HCT116 (cell line): Measurements from ENCODE around the gene LMO2. TPM values are rescaled to one million over a fixed set of nuclear protein-coding genes. Genes with fewer than 3 reads are reported as not detected.

Experiments used
- ATAC-seq: fragments of 200-7000 bp; cut with Tn5 transposase; 2 replicates; pipeline ENCODE4 v1.9.1; 2020; ENCODE audit warnings: mild to moderate bottlenecking, moderate library complexity
- BruUV-seq: library from RNA; stranded (reverse); fragments of 400-500 nt; replicated peaks from 2 replicates; lab custom pipeline; 2021; lab: Mats Ljungman, UMichigan
- CTCF ChIA-PET: fragments of 300-600 bp; sonication (Branson Sonifier 250); formaldehyde crosslinking; loops from one replicate; lab custom pipeline; 2021; ENCODE audit warnings: antibody characterized with exemption; lab: Charles Lee
- POLR2A ChIA-PET: fragments of 300-600, 350-600 bp; sonication (Branson Sonifier 250); formaldehyde crosslinking; loops from one replicate; lab custom pipeline; 2021; ENCODE audit warnings: antibody characterized with exemption; lab: Charles Lee
- RAD21 ChIA-PET, 2 experiments: fragments of 300-600 bp; sonication (Branson Sonifier 250); formaldehyde crosslinking; loops; one replicate each; lab custom pipeline; 2023; ENCODE audit warnings: low total read pairs in 2 of 2; ENCODE audit not compliant: uncharacterized antibody in 2 of 2, unreplicated experiment in 2 of 2, low non-redundant PET in 1 of 2; lab: Charles Lee
- DNase-seq: peaks from one replicate; pipeline ENCODE4 v3.0.0-alpha.2; 2010; ENCODE audit warnings: low read depth, low spot score
- H2AFZ ChIP-seq: fragments of 200-600 bp; shearing (Covaris generic), sonication (generic); 2 replicates; pipeline ENCODE4 v1.6.1; 2017; ENCODE audit warnings: low read depth, mixed run types, mixed read lengths, antibody characterized with exemption, low read length; ENCODE audit not compliant: poor library complexity, severe bottlenecking
- H3K27ac ChIP-seq: 2 replicates; pipeline ENCODE4 v1.5.1; 2012; ENCODE audit warnings: low read depth, low read length
- H3K27me3 ChIP-seq: fragments of 200-600 bp; sonication (generic); 2 replicates; pipeline ENCODE4 v1.6.1; 2016; ENCODE audit warnings: mixed run types, low read length, mixed read lengths; ENCODE audit not compliant: insufficient read depth
- H3K36me3 ChIP-seq, 2 experiments: fragments of 200-500 bp in 1 of 2; fragments of 200-600 bp in 1 of 2; sonication (Bioruptor generic) in 1 of 2; sonication (generic) in 1 of 2; 2 replicates each; pipeline versions ENCODE4 v1.5.1 to v1.6.1; 2014 to 2016; ENCODE audit warnings: low read length in 2 of 2, inconsistent platforms in 1 of 2, mixed read lengths in 1 of 2, mixed run types in 1 of 2; ENCODE audit not compliant: insufficient read depth in 2 of 2, control insufficient read depth in 1 of 2
- H3K4me1 ChIP-seq, 2 experiments: fragments of 200-600 bp in 1 of 2; sonication (generic) in 1 of 2; 2 replicates each; pipeline versions ENCODE4 v1.5.1 to v1.6.1; 2012 to 2017; ENCODE audit warnings: low read length in 2 of 2, inconsistent platforms in 1 of 2, mild to moderate bottlenecking in 1 of 2, mixed read lengths in 1 of 2, mixed run types in 1 of 2, moderate library complexity in 1 of 2; ENCODE audit not compliant: insufficient read depth in 2 of 2, control insufficient read depth in 1 of 2
- H3K4me2 ChIP-seq: fragments of 200-600 bp; sonication (generic); 2 replicates; pipeline ENCODE4 v1.6.1; 2017; ENCODE audit warnings: mixed run types, low read length, mixed read lengths
- H3K4me3 ChIP-seq, 2 experiments: fragments of 200-600 bp in 1 of 2; sonication (generic) in 1 of 2; replicated peaks in 1 of 2; 2 replicates each; pipeline ENCODE4 v1.5.1; 2011 to 2016; ENCODE audit warnings: low read length in 2 of 2, control low read depth in 1 of 2, low read depth in 1 of 2, mild to moderate bottlenecking in 1 of 2, mixed read lengths in 1 of 2, mixed run types in 1 of 2
- H3K79me2 ChIP-seq: fragments of 200-600 bp; sonication (generic); 2 replicates; pipeline ENCODE4 v1.6.1; 2017; ENCODE audit warnings: mild to moderate bottlenecking, mixed run types, low read length, moderate library complexity, mixed read lengths; ENCODE audit not compliant: insufficient read depth
- H3K9ac ChIP-seq: fragments of 200-600 bp; sonication (generic); 2 replicates; pipeline ENCODE4 v1.6.1; 2016; ENCODE audit warnings: low read length, mixed read lengths
- H3K9me2 ChIP-seq: fragments of 200-600 bp; sonication (generic), shearing (Covaris generic); 2 replicates; pipeline ENCODE4 v1.6.1; 2017; ENCODE audit warnings: mixed run types, mild to moderate bottlenecking, moderate library complexity; ENCODE audit not compliant: insufficient read depth
- H3K9me3 ChIP-seq, 2 experiments: fragments of 200-500 bp in 1 of 2; fragments of 200-600 bp in 1 of 2; sonication (Bioruptor generic) in 1 of 2; sonication (generic) in 1 of 2; 2 replicates each; pipeline ENCODE4 v1.6.1; 2014 to 2017; ENCODE audit warnings: low read length in 2 of 2, mixed read lengths in 2 of 2, inconsistent platforms in 1 of 2, low read depth in 1 of 2, mild to moderate bottlenecking in 1 of 2, mixed run types in 1 of 2, moderate library complexity in 1 of 2; ENCODE audit not compliant: control insufficient read depth in 1 of 2, insufficient read depth in 1 of 2
- H4K20me1 ChIP-seq: fragments of 200-600 bp; sonication (generic), shearing (Covaris generic); 2 replicates; pipeline ENCODE4 v1.6.1; 2017; ENCODE audit warnings: mixed run types, mild to moderate bottlenecking, moderate library complexity; ENCODE audit not compliant: insufficient read depth
- ATF3 ChIP-seq: IDR thresholded peaks from 2 replicates; pipeline ENCODE4 v1.6.1; 2012
- CBX3 ChIP-seq: IDR thresholded peaks from 2 replicates; pipeline ENCODE4 v1.6.1; 2012; ENCODE audit warnings: low read depth
- CEBPB ChIP-seq: IDR thresholded peaks from 2 replicates; pipeline ENCODE4 v1.6.1; 2012; ENCODE audit warnings: low read depth
- CTCF ChIP-seq, 3 experiments: fragments of 200-600 bp in 1 of 3; sonication (generic) in 1 of 3; IDR thresholded peaks in 2 of 3; conservative IDR thresholded peaks in 1 of 3; 2 replicates each; pipeline ENCODE4 v1.5.1; 2012 to 2017; ENCODE audit warnings: low read depth in 2 of 3, low read length in 2 of 3, antibody characterized with exemption in 1 of 3, borderline replicate concordance in 1 of 3, control low read depth in 1 of 3, mild to moderate bottlenecking in 1 of 3, mixed read lengths in 1 of 3, mixed run types in 1 of 3, moderate library complexity in 1 of 3; ENCODE audit not compliant: insufficient read depth in 1 of 3
- EGR1 ChIP-seq: IDR thresholded peaks from 2 replicates; pipeline ENCODE4 v1.6.1; 2012; ENCODE audit warnings: low read depth
- ELF1 ChIP-seq: IDR thresholded peaks from 2 replicates; pipeline ENCODE4 v1.6.1; 2012; ENCODE audit warnings: low read depth, borderline replicate concordance
- EZH2 ChIP-seq: fragments of 200-600 bp; sonication (generic); IDR thresholded peaks from 2 replicates; pipeline ENCODE4 v1.6.1; 2017; ENCODE audit warnings: antibody characterized with exemption, mixed run types
- EZH2phosphoT487 ChIP-seq: fragments of 200-600 bp; IDR thresholded peaks from 2 replicates; pipeline ENCODE4 v1.6.1; 2018; ENCODE audit warnings: antibody characterized with exemption, borderline replicate concordance
- FOSL1 ChIP-seq: IDR thresholded peaks from 2 replicates; pipeline ENCODE4 v1.6.1; 2012; ENCODE audit warnings: low read depth
- JUND ChIP-seq: IDR thresholded peaks from 2 replicates; pipeline ENCODE4 v1.6.1; 2012
- MAX ChIP-seq: IDR thresholded peaks from 2 replicates; pipeline ENCODE4 v1.6.1; 2012
- POLR2AphosphoS5 ChIP-seq: IDR thresholded peaks from 2 replicates; pipeline ENCODE4 v1.6.1; 2011; ENCODE audit warnings: mild to moderate bottlenecking, low read depth, low read length, moderate library complexity
- RAD21 ChIP-seq: IDR thresholded peaks from 2 replicates; pipeline ENCODE4 v1.6.1; 2012; ENCODE audit warnings: low read depth, mild to moderate bottlenecking
- SIN3A ChIP-seq: IDR thresholded peaks from 2 replicates; pipeline ENCODE4 v1.6.1; 2012; ENCODE audit warnings: low read depth
- SP1 ChIP-seq: IDR thresholded peaks from 2 replicates; pipeline ENCODE4 v1.6.1; 2012; ENCODE audit warnings: low read depth
- SRF ChIP-seq: IDR thresholded peaks from 2 replicates; pipeline ENCODE4 v1.6.1; 2012; ENCODE audit warnings: low read depth
- TCF7L2 ChIP-seq: IDR thresholded peaks from 2 replicates; pipeline ENCODE4 v1.7.0; 2011; ENCODE audit warnings: borderline replicate concordance, inconsistent platforms; ENCODE audit not compliant: insufficient read depth, insufficient read length; ENCODE audit errors: extremely low read depth
- ZBTB33 ChIP-seq: IDR thresholded peaks from 2 replicates; pipeline ENCODE4 v1.6.1; 2011; ENCODE audit warnings: mild to moderate bottlenecking, low read length, moderate library complexity; ENCODE audit not compliant: insufficient replicate concordance; ENCODE audit errors: extremely low read depth
- ZNF274 ChIP-seq: fragments of 200-500 bp; sonication (Bioruptor generic); IDR thresholded peaks from 2 replicates; pipeline ENCODE4 v1.6.1; 2014; ENCODE audit warnings: mild to moderate bottlenecking, low read depth, low read length, inconsistent platforms
- intact Hi-C: fragments of 100-400 bp; cut with micrococcal nuclease; formaldehyde crosslinking; loops from 2 replicates; pipeline ENCODE4 v1.10.0; 2022
- total RNA-seq: library from RNA; stranded (reverse); gene quantifications from one replicate; pipeline ENCODE4 v1.2.1, GENCODE V29; 2021; ENCODE audit not compliant: unreplicated experiment
- TF ChIP-seq, protein P1 (sequence below): IDR thresholded peaks from 2 replicates; pipeline ENCODE4 v1.6.1; 2012; ENCODE audit warnings: low read depth

LMO2 gene
- total RNA-seq, 1 experiment from 2014 or later, result 2.8 TPM

- RAD21 ChIA-PET, result no interaction called here
- no peaks in the 10 kb centered on the region for H3K79me2 ChIP-seq
- no peak overlapping the region for H3K4me3 ChIP-seq
- POLR2A ChIA-PET, result no interaction called here
- no peak overlapping the region for H3K27ac ChIP-seq
- ATAC-seq (no peak), DNase-seq (no peak)
- BruUV-seq, result no TSS peak
- no peaks in the 10 kb centered on the region for H3K9me3 ChIP-seq
- CTCF ChIA-PET, result no interaction called here
- intact Hi-C loops, result no loop called here
- H3K9ac ChIP-seq, result no peak overlapping the region
- no peak overlapping the region for H3K4me2 ChIP-seq
- H3K36me3 ChIP-seq, result no peaks in the 10 kb centered on the region
- H2AFZ ChIP-seq, result no peak overlapping the region
- TF ChIP-seq TCF7L2 (no peak), EGR1 (no peak), SP1 (no peak), CEBPB (no peak), CBX3 (no peak), EZH2phosphoT487 (no peak), SRF (no peak), EZH2 (no peak), FOSL1 (no peak), POLR2AphosphoS5 (no peak), ELF1 (no peak), SIN3A (no peak), JUND (no peak), CTCF (IDR thresholded peaks at IDR 0.05 in 2 of 3, conservative IDR thresholded peaks at IDR 0.05 in 1 of 3; ENCODE audit: borderline replicate concordance in 1 of 3, insufficient read depth in 1 of 3, low read depth in 2 of 3, low read length in 2 of 3) (no peak), ATF3 (no peak), RAD21 (no peak), ZNF274 (no peak), MAX (no peak), ZBTB33 (no peak)
- TF ChIP-seq, protein P1, sequence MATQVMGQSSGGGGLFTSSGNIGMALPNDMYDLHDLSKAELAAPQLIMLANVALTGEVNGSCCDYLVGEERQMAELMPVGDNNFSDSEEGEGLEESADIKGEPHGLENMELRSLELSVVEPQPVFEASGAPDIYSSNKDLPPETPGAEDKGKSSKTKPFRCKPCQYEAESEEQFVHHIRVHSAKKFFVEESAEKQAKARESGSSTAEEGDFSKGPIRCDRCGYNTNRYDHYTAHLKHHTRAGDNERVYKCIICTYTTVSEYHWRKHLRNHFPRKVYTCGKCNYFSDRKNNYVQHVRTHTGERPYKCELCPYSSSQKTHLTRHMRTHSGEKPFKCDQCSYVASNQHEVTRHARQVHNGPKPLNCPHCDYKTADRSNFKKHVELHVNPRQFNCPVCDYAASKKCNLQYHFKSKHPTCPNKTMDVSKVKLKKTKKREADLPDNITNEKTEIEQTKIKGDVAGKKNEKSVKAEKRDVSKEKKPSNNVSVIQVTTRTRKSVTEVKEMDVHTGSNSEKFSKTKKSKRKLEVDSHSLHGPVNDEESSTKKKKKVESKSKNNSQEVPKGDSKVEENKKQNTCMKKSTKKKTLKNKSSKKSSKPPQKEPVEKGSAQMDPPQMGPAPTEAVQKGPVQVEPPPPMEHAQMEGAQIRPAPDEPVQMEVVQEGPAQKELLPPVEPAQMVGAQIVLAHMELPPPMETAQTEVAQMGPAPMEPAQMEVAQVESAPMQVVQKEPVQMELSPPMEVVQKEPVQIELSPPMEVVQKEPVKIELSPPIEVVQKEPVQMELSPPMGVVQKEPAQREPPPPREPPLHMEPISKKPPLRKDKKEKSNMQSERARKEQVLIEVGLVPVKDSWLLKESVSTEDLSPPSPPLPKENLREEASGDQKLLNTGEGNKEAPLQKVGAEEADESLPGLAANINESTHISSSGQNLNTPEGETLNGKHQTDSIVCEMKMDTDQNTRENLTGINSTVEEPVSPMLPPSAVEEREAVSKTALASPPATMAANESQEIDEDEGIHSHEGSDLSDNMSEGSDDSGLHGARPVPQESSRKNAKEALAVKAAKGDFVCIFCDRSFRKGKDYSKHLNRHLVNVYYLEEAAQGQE, result no peak
- no peaks in the 10 kb centered on the region for H4K20me1 ChIP-seq
- H3K27me3 ChIP-seq, result no peaks in the 10 kb centered on the region
- no peaks in the 10 kb centered on the region for H3K9me2 ChIP-seq
- peaks cover 1 to 2% of the 10 kb centered on the region in 2 experiments; a peak in 2 of 4 replicates for H3K4me1 ChIP-seq
Measured at GRCh38 chr11:33907421-33907820, 15.5 kb upstream of the LMO2 start.
